ENCODE results near the gene ATXN1. TPM values are rescaled to one million over a fixed set of nuclear protein-coding genes. Genes with fewer than 3 reads are reported as not detected.

ATXN1 gene
- total and polyA plus RNA-seq, 2 of the 8 experiments (the other 6 are each of a cell fraction or from before 2014, with no cell fraction given) = 1.6 to 4.0 TPM

DNA sequence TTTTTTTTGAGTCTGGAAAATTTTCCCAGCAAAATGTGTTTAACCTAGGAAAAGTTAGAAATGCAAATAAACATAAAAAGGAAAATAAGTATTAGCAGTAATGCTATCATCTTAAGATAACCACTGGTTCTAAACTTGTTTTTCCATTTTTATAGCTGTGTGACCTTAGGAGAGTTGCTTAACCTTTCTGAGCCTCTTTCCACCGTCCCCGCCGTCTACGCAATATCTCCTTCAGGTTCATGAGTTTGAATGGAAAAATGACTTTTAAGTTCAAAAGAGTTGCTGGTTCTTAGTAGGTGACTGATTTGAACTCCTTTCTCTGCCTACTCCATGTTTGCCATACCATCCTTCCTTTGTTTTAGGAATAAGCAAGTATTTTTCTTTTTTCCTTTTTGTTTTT is 478.9 kb downstream of the ATXN1 start:
- TF ChIP-seq CHD1 (IDR thresholded peaks at IDR 0.05; ENCODE audit: low read depth, low read length) = no peak
- TF ChIP-seq KDM1A (IDR thresholded peaks at IDR 0.05; ENCODE audit: borderline replicate concordance, low read length) = peak; percentile 45; the same call in 1 of the 2 replicates
- Histone ChIP-seq H3K23me2 (ENCODE audit: low read depth, low read length) (no peaks in the 10 kb centered on the region; the same call in 1 of the 2 replicates), H2BK120ac (replicated peaks; ENCODE audit: low read depth, low read length) (no peak overlapping the region), H3K9ac (replicated peaks in 1 of 4; ENCODE audit: extremely low read depth in 1 of 4, low read depth in 3 of 4, low read length in 3 of 4) (no peak overlapping the region), H3K56ac (replicated peaks; ENCODE audit: insufficient read length, low read depth, low read length) (no peak overlapping the region), H3K4me1 (replicated peaks in 1 of 4; ENCODE audit: control insufficient read depth in 3 of 4, insufficient read depth in 4 of 4, low read length in 3 of 4) (no peaks in the 10 kb centered on the region; a peak in 1 of 7 replicates), H3K9me3 (ENCODE audit: insufficient read depth in 2 of 2, low read depth in 1 of 2, low read length in 1 of 2) (no peaks in the 10 kb centered on the region), H4K5ac (ENCODE audit: insufficient read length, low read depth, low read length) (no peak overlapping the region), H2AK5ac (ENCODE audit: low read depth, low read length) (no peak overlapping the region), H2BK20ac (ENCODE audit: low read length) (no peak overlapping the region), H4K91ac (replicated peaks; ENCODE audit: insufficient read length, low read length) (no peak overlapping the region), H4K8ac (ENCODE audit: extremely low read depth, insufficient read depth, low read length) (no peak overlapping the region), H2BK12ac (ENCODE audit: low read depth, low read length) (no peak overlapping the region), H2AFZ (ENCODE audit: low read length) (no peak overlapping the region), H3K4me3 (ENCODE audit: extremely low read depth in 1 of 4, insufficient read depth in 2 of 4, low read depth in 3 of 4, low read length in 4 of 4) (no peak overlapping the region), H3K14ac (ENCODE audit: insufficient read length) (no peak overlapping the region), H3K36me3 (ENCODE audit: control insufficient read depth in 2 of 4, insufficient read depth in 4 of 4, low read length in 3 of 4) (no peaks in the 10 kb centered on the region), H3K79me2 (ENCODE audit: control insufficient read depth in 1 of 2, insufficient read depth in 2 of 2, low read length in 2 of 2) (no peaks in the 10 kb centered on the region), H3K4me2 (ENCODE audit: insufficient read depth in 1 of 2, low read depth in 2 of 2, low read length in 2 of 2) (no peak overlapping the region), H3K23ac (ENCODE audit: insufficient read length) (no peak overlapping the region), H2BK5ac (ENCODE audit: low read depth, low read length) (no peak overlapping the region), H3K27me3 (replicated peaks in 1 of 4; ENCODE audit: control insufficient read depth in 3 of 4, extremely low read depth in 1 of 4, insufficient read depth in 3 of 4, low read length in 3 of 4) (no peaks in the 10 kb centered on the region), H3K4ac (replicated peaks; ENCODE audit: insufficient read length, low read depth, low read length) (no peak overlapping the region), H3K79me1 (ENCODE audit: low read depth, low read length) (no peaks in the 10 kb centered on the region), H2BK15ac (ENCODE audit: low read length) (no peak overlapping the region), H3K27ac (ENCODE audit: low read depth, low read length) (no peak overlapping the region), H4K20me1 (replicated peaks in 1 of 2; ENCODE audit: control insufficient read depth in 1 of 2, insufficient read depth in 2 of 2, low read length in 2 of 2) (no peaks in the 10 kb centered on the region), H3K18ac (ENCODE audit: extremely low read depth, low read length) (no peak overlapping the region)
- 94% methylated on average over 4 of the region's 4 CpGs; no CpG with 5 or more reads in 1 of the 2 experiments for WGBS, 2 experiments (ENCODE audit: extremely low coverage in 1 of 2, insufficient coverage in 1 of 2, insufficient read length in 1 of 2, insufficient replicate concordance in 2 of 2, low coverage in 1 of 2, low lambda C conversion rate in 2 of 2, missing lambda C conversion rate in 1 of 2)
- ChIA-PET CTCF (ENCODE audit: partially characterized antibody) (interaction anchor here (1.9 kb wide), 1 partner anchor 50 kb away, joined by 4 read pairs; no protein-coding TSS in a partner anchor), POLR2A (ENCODE audit: partially characterized antibody) (no interaction called here)
- DNase-seq (ENCODE audit: low read depth in 1 of 2, low spot score in 2 of 2) (no peak), FAIRE-seq (no peak)
